ENCODE measurements around the gene TUFT1.

TUFT1 gene

GRCh38 chr1:151499365-151499764 is 40.7 kb upstream of the TUFT1 start:
- H3K4me3 ChIP-seq (ENCODE audit: low read depth, low read length), result no peak overlapping the region
- no peak for DNase-seq (ENCODE audit: low read depth)
- TF ChIP-seq MYC (IDR thresholded peaks at IDR 0.05; ENCODE audit: low read depth, low read length) (no peak), CTCF (IDR thresholded peaks at IDR 0.05; ENCODE audit: low read depth, low read length) (no peak), POLR2A (IDR thresholded peaks at IDR 0.05; ENCODE audit: extremely low read depth, insufficient read length) (no peak), MAX (IDR thresholded peaks at IDR 0.05; ENCODE audit: low read depth, low read length) (no peak)

- H3K4me3 ChIP-seq (ENCODE audit: low read depth, low read length), result no peak overlapping the region
- TF ChIP-seq MYC (IDR thresholded peaks at IDR 0.05; ENCODE audit: low read depth, low read length) (no peak), CTCF (IDR thresholded peaks at IDR 0.05; ENCODE audit: low read depth, low read length) (no peak), MAX (IDR thresholded peaks at IDR 0.05; ENCODE audit: low read depth, low read length) (no peak), POLR2A (IDR thresholded peaks at IDR 0.05; ENCODE audit: extremely low read depth, insufficient read length) (no peak)
Measured at GRCh38 chr1:151499930-151500329, 40.2 kb upstream of the TUFT1 start.

GRCh38 chr1:151501474-151501873 is 38.6 kb upstream of the TUFT1 start:
- no peak for TF ChIP-seq CTCF (IDR thresholded peaks at IDR 0.05; ENCODE audit: low read depth, low read length)
- TF ChIP-seq MAX (IDR thresholded peaks at IDR 0.05; ENCODE audit: low read depth, low read length), result no peak
- no peak for TF ChIP-seq POLR2A (IDR thresholded peaks at IDR 0.05; ENCODE audit: extremely low read depth, insufficient read length)
- TF ChIP-seq MYC (IDR thresholded peaks at IDR 0.05; ENCODE audit: low read depth, low read length), result no peak
- no peak overlapping the region for H3K4me3 ChIP-seq (ENCODE audit: low read depth, low read length)
- no peak for DNase-seq (ENCODE audit: low read depth)

More at GRCh38 chr1:151499930-151500329, 40.2 kb upstream of the TUFT1 start:
- no peak for DNase-seq (ENCODE audit: low read depth)

- H3K4me3 ChIP-seq (ENCODE audit: low read depth, low read length), result no peak overlapping the region
- DNase-seq (ENCODE audit: low read depth), result no peak
- no peak for TF ChIP-seq POLR2A (IDR thresholded peaks at IDR 0.05; ENCODE audit: extremely low read depth, insufficient read length)
- TF ChIP-seq MAX (IDR thresholded peaks at IDR 0.05; ENCODE audit: low read depth, low read length), result no peak
- no peak for TF ChIP-seq CTCF (IDR thresholded peaks at IDR 0.05; ENCODE audit: low read depth, low read length)
- TF ChIP-seq MYC (IDR thresholded peaks at IDR 0.05; ENCODE audit: low read depth, low read length), result no peak
Measured at GRCh38 chr1:151502035-151502700, 37.9 kb upstream of the TUFT1 start.

GRCh38 chr1:151502859-151503780 is 37.0 kb upstream of the TUFT1 start:
- no peak overlapping the region for H3K4me3 ChIP-seq (ENCODE audit: low read depth, low read length)
- DNase-seq (ENCODE audit: low read depth), result no peak
- TF ChIP-seq POLR2A (IDR thresholded peaks at IDR 0.05; ENCODE audit: extremely low read depth, insufficient read length), result no peak
- no peak for TF ChIP-seq CTCF (IDR thresholded peaks at IDR 0.05; ENCODE audit: low read depth, low read length)
- no peak for TF ChIP-seq MAX (IDR thresholded peaks at IDR 0.05; ENCODE audit: low read depth, low read length)
- TF ChIP-seq MYC (IDR thresholded peaks at IDR 0.05; ENCODE audit: low read depth, low read length), result no peak
